RWPE2 (cell line): ENCODE data around the gene CADM3.

ENCODE experiments used
- ATAC-seq: fragments of 200-7000 bp; cut with Tn5 transposase; 3 replicates; pipeline ENCODE4 v1.9.1; 2021; ENCODE audit warnings: low read depth
- DNase-seq: peaks from one replicate; pipeline ENCODE4 v3.0.0-alpha.2; 2020; ENCODE audit warnings: low spot score
- H3K27ac ChIP-seq: fragments of 450-650 bp; 2 replicates; pipeline ENCODE4 v1.5.1; 2017; ENCODE audit warnings: mild to moderate bottlenecking; ENCODE audit not compliant: poor library complexity, severe bottlenecking
- H3K27me3 ChIP-seq: fragments of 250-450 bp; sonication (Bioruptor Pico); 2 replicates; pipeline ENCODE4 v1.5.1; 2021; ENCODE audit warnings: mild to moderate bottlenecking, moderate library complexity; ENCODE audit not compliant: insufficient read depth, poor library complexity, severe bottlenecking
- H3K36me3 ChIP-seq: fragments of 250-450 bp; sonication (Bioruptor Pico); 2 replicates; pipeline ENCODE4 v1.5.1; 2020; ENCODE audit warnings: low read depth, mild to moderate bottlenecking, moderate library complexity
- H3K4me1 ChIP-seq: fragments of 250-450 bp; sonication (Bioruptor Pico); 2 replicates; pipeline ENCODE4 v1.5.1; 2021; ENCODE audit warnings: mild to moderate bottlenecking, moderate library complexity; ENCODE audit not compliant: insufficient read depth, poor library complexity, severe bottlenecking
- H3K4me3 ChIP-seq: fragments of 250-450 bp; sonication (Bioruptor Pico); 2 replicates; pipeline ENCODE4 v1.5.1; 2021; ENCODE audit warnings: mild to moderate bottlenecking, moderate library complexity; ENCODE audit not compliant: severe bottlenecking
- H3K9me3 ChIP-seq: fragments of 250-450 bp; sonication (Bioruptor Pico); 2 replicates; pipeline ENCODE4 v1.5.1; 2021; ENCODE audit warnings: mild to moderate bottlenecking, moderate library complexity; ENCODE audit not compliant: severe bottlenecking
- TF ChIP-seq, protein P1 (sequence below): fragments of 450-650 bp; IDR thresholded peaks from one replicate; pipeline ENCODE4 v1.5.1; 2017; ENCODE audit warnings: mild to moderate bottlenecking, moderate library complexity; ENCODE audit not compliant: poor library complexity, severe bottlenecking

The CADM3 gene

DNA sequence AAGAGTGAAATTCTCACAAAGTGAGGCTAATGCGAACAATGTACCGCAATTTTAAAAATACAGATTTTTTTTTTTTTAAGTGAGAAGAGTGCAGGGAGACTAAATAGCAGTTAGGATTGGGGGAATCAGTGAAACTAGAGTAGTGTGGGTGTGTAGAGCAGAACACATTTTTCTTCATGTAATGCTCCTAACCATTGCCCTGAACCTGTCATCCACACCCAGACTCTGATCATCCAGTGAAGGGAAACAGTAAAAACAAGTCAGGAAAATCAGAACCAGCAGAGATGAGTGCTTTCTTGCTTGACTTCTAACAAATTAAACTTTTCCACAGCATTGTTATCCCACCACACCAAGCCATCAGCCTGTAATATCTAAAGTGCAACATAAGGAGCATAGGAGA, 9.1 kb downstream of the CADM3 start:
- H3K27ac ChIP-seq: no peak overlapping the region
- no peaks in the 10 kb centered on the region for H3K4me1 ChIP-seq
- H3K4me3 ChIP-seq: no peak overlapping the region
- H3K27me3 ChIP-seq: peaks cover 2% of the 10 kb centered on the region
- ATAC-seq (no peak), DNase-seq (no peak)
- TF ChIP-seq, protein P1, sequence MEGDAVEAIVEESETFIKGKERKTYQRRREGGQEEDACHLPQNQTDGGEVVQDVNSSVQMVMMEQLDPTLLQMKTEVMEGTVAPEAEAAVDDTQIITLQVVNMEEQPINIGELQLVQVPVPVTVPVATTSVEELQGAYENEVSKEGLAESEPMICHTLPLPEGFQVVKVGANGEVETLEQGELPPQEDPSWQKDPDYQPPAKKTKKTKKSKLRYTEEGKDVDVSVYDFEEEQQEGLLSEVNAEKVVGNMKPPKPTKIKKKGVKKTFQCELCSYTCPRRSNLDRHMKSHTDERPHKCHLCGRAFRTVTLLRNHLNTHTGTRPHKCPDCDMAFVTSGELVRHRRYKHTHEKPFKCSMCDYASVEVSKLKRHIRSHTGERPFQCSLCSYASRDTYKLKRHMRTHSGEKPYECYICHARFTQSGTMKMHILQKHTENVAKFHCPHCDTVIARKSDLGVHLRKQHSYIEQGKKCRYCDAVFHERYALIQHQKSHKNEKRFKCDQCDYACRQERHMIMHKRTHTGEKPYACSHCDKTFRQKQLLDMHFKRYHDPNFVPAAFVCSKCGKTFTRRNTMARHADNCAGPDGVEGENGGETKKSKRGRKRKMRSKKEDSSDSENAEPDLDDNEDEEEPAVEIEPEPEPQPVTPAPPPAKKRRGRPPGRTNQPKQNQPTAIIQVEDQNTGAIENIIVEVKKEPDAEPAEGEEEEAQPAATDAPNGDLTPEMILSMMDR: no peak
- no peaks in the 10 kb centered on the region for H3K36me3 ChIP-seq
- no peaks in the 10 kb centered on the region for H3K9me3 ChIP-seq

DNA sequence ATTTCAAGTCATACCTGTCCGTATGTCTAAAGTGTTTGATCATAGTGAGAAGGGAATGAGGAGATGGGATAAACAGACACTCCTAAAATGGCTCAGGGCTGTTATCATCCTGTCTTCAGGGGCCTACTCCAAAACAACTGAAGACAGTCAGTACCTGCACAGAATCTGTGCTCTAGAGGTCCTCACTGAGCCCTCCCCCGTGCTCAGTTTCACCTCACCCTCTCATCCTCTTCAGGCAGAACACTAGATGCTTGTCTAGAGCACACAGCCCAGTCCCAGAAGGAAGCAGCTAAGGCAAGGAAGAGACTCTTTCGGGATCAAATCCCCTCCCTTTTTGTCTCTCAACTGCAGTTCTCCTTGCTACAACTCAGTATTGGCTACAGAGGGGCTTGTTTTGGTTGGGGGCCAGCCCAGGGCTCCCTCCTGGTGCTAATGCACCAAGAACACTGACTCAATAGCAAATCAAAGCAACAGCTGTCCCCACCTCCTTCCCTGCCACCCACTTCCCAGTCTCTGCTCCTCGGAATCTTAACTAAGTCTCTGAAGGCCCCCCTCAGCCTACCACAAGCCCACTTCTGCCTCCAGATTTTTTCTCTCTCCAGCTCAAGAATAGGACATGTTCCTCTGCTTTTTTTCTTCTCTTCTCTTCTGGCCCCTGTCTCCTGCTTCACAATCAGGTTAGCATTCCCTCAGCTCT, 10.1 kb downstream of the CADM3 start:
- no peak overlapping the region for H3K4me3 ChIP-seq
- no peaks in the 10 kb centered on the region for H3K4me1 ChIP-seq
- TF ChIP-seq, protein P1: no peak
- no peak overlapping the region for H3K27ac ChIP-seq
- no peaks in the 10 kb centered on the region for H3K36me3 ChIP-seq
- H3K9me3 ChIP-seq: no peaks in the 10 kb centered on the region
- DNase-seq: no peak
- ATAC-seq: no peak
- peaks cover 4% of the 10 kb centered on the region for H3K27me3 ChIP-seq

DNA sequence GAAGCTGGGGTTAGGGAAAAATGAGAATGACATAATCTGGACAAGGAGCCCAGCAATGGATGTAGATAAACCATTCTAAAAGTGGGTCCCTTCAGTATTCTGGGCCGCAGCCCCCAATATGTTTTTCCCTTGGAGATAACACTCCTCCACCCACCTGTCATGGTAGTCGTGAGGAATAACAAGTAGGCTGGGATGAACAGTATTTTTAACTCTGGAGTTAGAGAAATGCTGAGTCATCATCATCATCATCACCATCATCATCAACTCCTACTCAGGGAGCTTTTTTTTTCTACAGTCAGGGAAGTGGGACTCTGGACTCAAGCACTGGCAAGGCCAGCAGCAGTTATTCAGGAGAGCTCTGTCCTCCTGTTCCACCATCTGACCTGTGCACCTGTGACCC, 12.8 kb downstream of the CADM3 start:
- Histone ChIP-seq H3K36me3 (no peaks in the 10 kb centered on the region), H3K4me1 (peaks cover 4% of the 10 kb centered on the region), H3K27ac (no peak overlapping the region), H3K9me3 (no peaks in the 10 kb centered on the region), H3K4me3 (no peak overlapping the region), H3K27me3 (peaks cover 30% of the 10 kb centered on the region)
- TF ChIP-seq, protein P1: no peak
- no peak for ATAC-seq
- no peak for DNase-seq

DNA sequence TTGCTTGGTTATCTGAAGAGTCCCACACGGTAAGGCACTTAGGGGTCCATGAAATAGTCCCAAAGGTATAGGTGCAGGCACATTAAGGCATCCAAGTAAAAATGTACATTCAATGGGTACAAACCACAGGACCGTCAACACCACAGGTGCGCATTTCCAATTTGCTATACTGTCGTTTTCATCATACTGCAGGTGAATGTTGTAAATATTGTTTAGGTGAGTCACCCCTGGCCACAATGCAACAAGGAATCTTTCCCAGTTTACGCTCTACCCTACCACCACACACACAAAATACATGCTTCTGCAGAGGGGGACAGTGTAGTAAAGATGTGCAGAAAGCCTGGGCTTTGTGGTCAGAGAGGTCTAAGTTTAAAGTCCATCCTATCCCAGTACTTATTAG, 13.7 kb downstream of the CADM3 start:
- Histone ChIP-seq H3K27me3 (peaks cover 31% of the 10 kb centered on the region), H3K27ac (no peak overlapping the region), H3K4me3 (no peak overlapping the region), H3K4me1 (peaks cover 4% of the 10 kb centered on the region), H3K9me3 (no peaks in the 10 kb centered on the region), H3K36me3 (no peaks in the 10 kb centered on the region)
- ATAC-seq: 0 out of 3 replicates have a peak, but pooled peaks have one; percentile 33
- TF ChIP-seq, protein P1: no peak
- DNase-seq: no peak

DNA sequence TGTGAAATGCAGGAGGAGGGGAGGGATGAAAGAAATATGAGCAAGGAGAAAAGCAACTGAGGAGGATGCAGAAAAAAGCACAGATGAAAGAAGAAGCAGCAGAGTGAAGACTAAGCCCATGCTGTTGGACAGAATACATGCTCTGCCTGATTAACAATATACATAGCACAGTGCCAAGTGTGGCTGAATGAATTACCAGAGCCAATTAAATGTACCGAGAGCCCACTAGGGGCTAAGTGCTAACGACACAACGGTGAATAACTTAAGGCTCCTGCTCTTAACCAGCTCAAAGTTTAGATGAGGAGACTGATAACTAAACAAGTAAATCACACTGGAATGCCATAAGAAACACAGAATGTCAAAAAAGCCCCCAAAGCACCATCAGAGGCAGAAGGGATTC, 15.6 kb downstream of the CADM3 start:
- no peaks in the 10 kb centered on the region for H3K36me3 ChIP-seq
- ATAC-seq (no peak), DNase-seq (no peak)
- peaks cover 34% of the 10 kb centered on the region for H3K27me3 ChIP-seq
- no peak overlapping the region for H3K27ac ChIP-seq
- H3K4me1 ChIP-seq: peaks cover 4% of the 10 kb centered on the region
- H3K9me3 ChIP-seq: no peaks in the 10 kb centered on the region
- H3K4me3 ChIP-seq: no peak overlapping the region
- TF ChIP-seq, protein P1: no peak
